Adrenal gland (tissue), 5 donors: ENCODE data around the gene ANO2.

Experiments used
- CTCF ChIP-seq, 6 experiments: fragments of 450-650 bp in 4 of 6; fragments of 200-600 bp in 2 of 6; sonication (generic) in 1 of 6; IDR thresholded peaks; 1 replicate in 5 of 6; 2 replicates in 1 of 6; pipeline versions ENCODE4 v1.5.1 to v1.8.0; 2016 to 2021; ENCODE audit warnings: antibody characterized with exemption in 6 of 6, mild to moderate bottlenecking in 2 of 6, moderate library complexity in 1 of 6
- POLR2A ChIP-seq, 2 donors: fragments of 450-650 bp; IDR thresholded peaks; one replicate each; pipeline ENCODE4 v1.6.1; 2017; ENCODE audit warnings: antibody characterized with exemption in 2 of 2, mild to moderate bottlenecking in 2 of 2, moderate library complexity in 1 of 2
- donor health status: DM: no; HTN: no; CAD: no.

- TF ChIP-seq CTCF (IDR thresholded peaks at IDR 0.05), result no peak
- no peak for TF ChIP-seq POLR2A (IDR thresholded peaks at IDR 0.05)
These were observed 294.8 kb downstream of the ANO2 start for GRCh38 chr12:5650281-5650680.
